PFSK-1 (cell line): ENCODE measurements around the gene TBC1D8.

Source experiments
- FOXP2 ChIP-seq: optimal IDR thresholded peaks from 2 replicates; pipeline ENCODE3; 2011; ENCODE audit warnings: borderline replicate concordance, control low read depth, inconsistent platforms; ENCODE audit not compliant: insufficient read depth; ENCODE audit errors: extremely low read length, extremely low read depth
- POLR2AphosphoS5 ChIP-seq: IDR thresholded peaks from 2 replicates; pipeline ENCODE4 v1.6.1; 2012; ENCODE audit warnings: low read depth, mild to moderate bottlenecking, control low read depth, low read length, moderate library complexity
- REST ChIP-seq, 2 experiments: IDR thresholded peaks; 2 replicates each; pipeline versions ENCODE4 v1.6.1 to v1.8.0; 2011 to 2012; ENCODE audit warnings: low read depth in 2 of 2, low read length in 2 of 2, control low read depth in 1 of 2, inconsistent platforms in 1 of 2, mild to moderate bottlenecking in 1 of 2, moderate library complexity in 1 of 2; ENCODE audit not compliant: insufficient read depth in 1 of 2
- SIN3A ChIP-seq: IDR thresholded peaks from 2 replicates; pipeline ENCODE4 v1.6.1; 2012; ENCODE audit warnings: mild to moderate bottlenecking, low read length, moderate library complexity, borderline replicate concordance; ENCODE audit not compliant: insufficient read depth
- TAF1 ChIP-seq: IDR thresholded peaks from 2 replicates; pipeline ENCODE4 v1.6.1; 2012; ENCODE audit warnings: low read length, control low read depth, borderline replicate concordance; ENCODE audit not compliant: insufficient read depth

GRCh38 chr2:101159526-101159925 lies 8.3 kb upstream of the TBC1D8 start:
- no peak for TF ChIP-seq POLR2AphosphoS5
- no peak for TF ChIP-seq FOXP2
- no peak for TF ChIP-seq REST (IDR thresholded peaks at IDR 0.05; ENCODE audit: insufficient read depth in 1 of 2, low read depth in 2 of 2, low read length in 2 of 2)
- TF ChIP-seq SIN3A = no peak
- no peak for TF ChIP-seq TAF1
